Esophagus muscularis mucosa (tissue), 4 donors: ENCODE measurements around the gene SETD1A. TPM values are rescaled to one million over a fixed set of nuclear protein-coding genes. Genes with fewer than 3 reads are reported as not detected.

ENCODE experiments used
- DNase-seq: peaks from one replicate; pipeline ENCODE4 v3.0.0-alpha.2; 2017; ENCODE audit errors: extremely low spot score
- H3K27ac ChIP-seq, 4 donors: fragments of 200-600 bp; sonication (generic); replicated peaks in 1 of 4; 1 replicate in 3 of 4; 2 replicates in 1 of 4; pipeline ENCODE4 v1.5.1; 2016 to 2019; ENCODE audit warnings: mild to moderate bottlenecking in 1 of 4
- H3K27me3 ChIP-seq, 4 donors: fragments of 200-600 bp; sonication (generic); one replicate each; pipeline versions ENCODE4 v1.5.1 to v1.6.0; 2016 to 2019
- H3K36me3 ChIP-seq, 4 donors: fragments of 200-600 bp; sonication (generic); one replicate each; pipeline ENCODE4 v1.5.1; 2016 to 2019
- H3K4me1 ChIP-seq, 4 donors: fragments of 200-600 bp; sonication (generic); one replicate each; pipeline ENCODE4 v1.5.1; 2016 to 2019
- H3K4me3 ChIP-seq, 4 donors: fragments of 200-600 bp; sonication (generic); 1 replicate in 2 of 4; 2 replicates in 2 of 4; pipeline ENCODE4 v1.5.1; 2016 to 2019; ENCODE audit warnings: mild to moderate bottlenecking in 4 of 4, moderate library complexity in 1 of 4
- H3K9me3 ChIP-seq, 4 donors: fragments of 200-600 bp; sonication (generic); 1 replicate in 3 of 4; 2 replicates in 1 of 4; pipeline ENCODE4 v1.5.1; 2016 to 2019
- CTCF ChIP-seq, 3 experiments: fragments of 200-600 bp in 2 of 3; fragments of 450-650 bp in 1 of 3; sonication (generic) in 2 of 3; IDR thresholded peaks; one replicate each; pipeline ENCODE4 v1.5.1; 2017 to 2019; ENCODE audit warnings: antibody characterized with exemption in 3 of 3, mild to moderate bottlenecking in 2 of 3, moderate library complexity in 1 of 3
- EP300 ChIP-seq: sonication (generic); formaldehyde crosslinking; IDR thresholded peaks from one replicate; pipeline ENCODE4 v1.6.1; 2017; ENCODE audit warnings: antibody characterized with exemption
- POLR2A ChIP-seq: fragments of 450-650 bp; IDR thresholded peaks from one replicate; pipeline ENCODE4 v1.6.1; 2017; ENCODE audit warnings: antibody characterized with exemption, moderate library complexity, mild to moderate bottlenecking, low read depth
- POLR2AphosphoS5 ChIP-seq, 2 donors: sonication (generic); formaldehyde crosslinking; IDR thresholded peaks; one replicate each; pipeline ENCODE4 v1.6.1; 2017; ENCODE audit warnings: antibody characterized with exemption in 2 of 2
- WGBS: methylation state at CpG from one replicate; pipeline ENCODE4 v1.1.5; 2018; 5-methylcytosine and 5-hydroxymethylcytosine counted together
- intact Hi-C: fragments of 100-400 bp; cut with DNase I; formaldehyde crosslinking; loops from one replicate; pipeline ENCODE4 v1.15.1; 2023
- total RNA-seq, 4 donors: library from RNA; depleted of rRNA; stranded (reverse); fragments of >200 nt; gene quantifications; one replicate each; pipeline versions ENCODE4 v1.1.0 to v1.2.1, GENCODE V29; 2016

The SETD1A gene
- total RNA-seq, 4 donors from 2014 or later, result 7.1 to 25.4 (median 9.9) TPM

- Histone ChIP-seq H3K4me3 (peak overlapping the region; percentile 74 to 97 (median 89)), H3K27ac (peak overlapping the region; percentile 96 to 98 (median 97)), H3K4me1 (peaks cover 23 to 39% (median 32%) of the 10 kb centered on the region in 4 donors), H3K36me3 (peaks cover 35 to 49% (median 48%) of the 10 kb centered on the region in 4 donors), H3K27me3 (no peaks in the 10 kb centered on the region), H3K9me3 (no peaks in the 10 kb centered on the region)
- intact Hi-C loops, result no loop called here
- TF ChIP-seq POLR2AphosphoS5 (IDR thresholded peaks at IDR 0.05) (no peak), EP300 (no peak), POLR2A (no peak), CTCF (IDR thresholded peaks at IDR 0.05) (no peak)
- no peak for DNase-seq
- 6% methylated on average over 23 of the region's 55 CpGs for WGBS
Measured at GRCh38 chr16:30958175-30959079, 873 bp downstream of the SETD1A start.

- intact Hi-C loops, result loop anchor here (10.0 kb wide), 1 partner anchor 743 kb away; no protein-coding TSS in a partner anchor
- Histone ChIP-seq H3K4me3 (no peak overlapping the region), H3K27me3 (no peaks in the 10 kb centered on the region), H3K4me1 (peaks cover 17 to 33% (median 23%) of the 10 kb centered on the region in 4 donors), H3K9me3 (no peaks in the 10 kb centered on the region), H3K27ac (no peak overlapping the region), H3K36me3 (peaks cover 64 to 77% (median 75%) of the 10 kb centered on the region in 4 donors)
- WGBS, result 91% methylated on average over 11 of the region's 11 CpGs
- no peak for DNase-seq
- TF ChIP-seq CTCF (IDR thresholded peaks at IDR 0.05), result no peak
- TF ChIP-seq EP300, result no peak
- TF ChIP-seq POLR2A, result no peak
- TF ChIP-seq POLR2AphosphoS5 (IDR thresholded peaks at IDR 0.05), result no peak
Measured at GRCh38 chr16:30961384-30961783, 3.8 kb downstream of the SETD1A start.

- Histone ChIP-seq H3K27me3 (no peaks in the 10 kb centered on the region), H3K27ac (no peak overlapping the region), H3K9me3 (no peaks in the 10 kb centered on the region), H3K4me1 (peaks cover 5 to 18% (median 8%) of the 10 kb centered on the region in 4 donors), H3K4me3 (no peak overlapping the region), H3K36me3 (peaks cover 81 to 100% (median 98%) of the 10 kb centered on the region in 4 donors)
- 92% methylated on average over 18 of the region's 18 CpGs for WGBS
- intact Hi-C loops, result loop anchor here (10.0 kb wide), 1 partner anchor 741 kb away; no protein-coding TSS in a partner anchor
- no peak for TF ChIP-seq POLR2AphosphoS5 (IDR thresholded peaks at IDR 0.05)
- TF ChIP-seq EP300, result no peak
- TF ChIP-seq CTCF (IDR thresholded peaks at IDR 0.05), result no peak
- TF ChIP-seq POLR2A, result no peak
- no peak for DNase-seq
Measured at GRCh38 chr16:30963925-30964511, 6.5 kb downstream of the SETD1A start.

- peaks cover 0 to 11% (median 2%) of the 10 kb centered on the region in 4 donors for H3K4me1 ChIP-seq
- peaks cover 88 to 100% (median 99%) of the 10 kb centered on the region in 4 donors for H3K36me3 ChIP-seq
- H3K9me3 ChIP-seq, result no peaks in the 10 kb centered on the region
- no peak for TF ChIP-seq POLR2AphosphoS5 (IDR thresholded peaks at IDR 0.05)
- no peak for TF ChIP-seq CTCF (IDR thresholded peaks at IDR 0.05)
- no peak for TF ChIP-seq EP300
- TF ChIP-seq POLR2A, result no peak
- no peak overlapping the region for H3K4me3 ChIP-seq
- H3K27ac ChIP-seq, result no peak overlapping the region
- 88% methylated on average over 33 of the region's 33 CpGs for WGBS
- no peaks in the 10 kb centered on the region for H3K27me3 ChIP-seq
- intact Hi-C loops, result loop anchor here (10.0 kb wide), 1 partner anchor 740 kb away; no protein-coding TSS in a partner anchor
- no peak for DNase-seq
Measured at GRCh38 chr16:30964574-30965226, 7.1 kb downstream of the SETD1A start.
